HL-60 (cell line): Measurements from ENCODE around the gene LRRC73.
"Not testable (repeated sequence)": the region's sequence is repeated elsewhere in the genome, so short reads cannot be mapped to it uniquely, and the experiment has no call there.

Source experiments
- DNase-seq, 2 experiments: peaks; one replicate each; pipeline ENCODE4 v3.0.0-alpha.2; 2010 to 2020; ENCODE audit warnings: low read depth in 1 of 2, low spot score in 1 of 2
- H3K27ac ChIP-seq: fragments of 250-450 bp; sonication (Bioruptor Pico); replicated peaks from 2 replicates; pipeline ENCODE4 v1.5.1; 2020; ENCODE audit warnings: mild to moderate bottlenecking, moderate library complexity
- H3K27me3 ChIP-seq: fragments of 250-450 bp; sonication (Bioruptor Pico); 2 replicates; pipeline ENCODE4 v1.5.1; 2021; ENCODE audit warnings: mild to moderate bottlenecking, moderate library complexity; ENCODE audit not compliant: insufficient read depth, poor library complexity, severe bottlenecking
- H3K4me3 ChIP-seq: replicated peaks from 2 replicates; pipeline ENCODE4 v1.5.1; 2011; ENCODE audit warnings: mild to moderate bottlenecking, control low read depth, low read length; ENCODE audit not compliant: insufficient read depth
- CTCF ChIP-seq: IDR thresholded peaks from one replicate; pipeline ENCODE4 v1.5.1; 2011; ENCODE audit warnings: low read length, control low read depth, inconsistent platforms; ENCODE audit not compliant: insufficient read depth
- GABPA ChIP-seq: IDR thresholded peaks from 2 replicates; pipeline ENCODE4 v1.6.1; 2012; ENCODE audit warnings: low read depth
- POLR2AphosphoS5 ChIP-seq: IDR thresholded peaks from 2 replicates; pipeline ENCODE4 v1.6.1; 2012; ENCODE audit warnings: low read depth
- REST ChIP-seq: IDR thresholded peaks from 2 replicates; pipeline ENCODE4 v1.6.1; 2012; ENCODE audit warnings: low read depth; ENCODE audit not compliant: insufficient replicate concordance
- SPI1 ChIP-seq: IDR thresholded peaks from 2 replicates; pipeline ENCODE4 v1.6.1; 2012; ENCODE audit warnings: low read depth, mild to moderate bottlenecking, borderline replicate concordance

LRRC73 gene

GRCh38 chr6:43541774-43542471, 31.8 kb upstream of the LRRC73 start:
- no peak overlapping the region for H3K27ac ChIP-seq
- DNase-seq = no peak
- TF ChIP-seq GABPA = no peak
- H3K4me3 ChIP-seq = no peak overlapping the region
- H3K27me3 ChIP-seq = no peaks in the 10 kb centered on the region

DNA sequence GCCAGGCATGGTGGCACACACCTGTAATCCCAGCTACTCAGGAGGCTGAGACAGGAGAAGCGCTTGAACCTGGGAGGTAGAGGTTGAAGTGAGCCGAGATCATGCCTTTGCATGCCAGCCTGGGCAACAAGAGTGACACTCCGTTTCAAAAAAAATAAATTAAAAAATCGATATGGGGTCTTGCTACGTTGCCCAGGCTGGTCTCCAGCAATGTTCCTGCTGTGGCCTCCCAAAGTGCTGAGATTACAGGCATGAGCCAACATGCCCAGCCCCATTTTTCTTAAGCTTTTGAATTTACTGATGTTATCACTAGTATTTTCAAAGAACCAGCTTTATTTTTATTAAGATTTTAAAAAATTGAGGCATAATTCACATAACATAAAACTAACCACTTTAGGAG, 30.4 kb upstream of the LRRC73 start:
- TF ChIP-seq GABPA (no peak), REST (no peak), CTCF (no peak), POLR2AphosphoS5 (no peak), SPI1 (no peak)
- no peak overlapping the region for H3K27ac ChIP-seq
- no peaks in the 10 kb centered on the region for H3K27me3 ChIP-seq
- H3K4me3 ChIP-seq = no peak overlapping the region
- DNase-seq = no peak

DNA sequence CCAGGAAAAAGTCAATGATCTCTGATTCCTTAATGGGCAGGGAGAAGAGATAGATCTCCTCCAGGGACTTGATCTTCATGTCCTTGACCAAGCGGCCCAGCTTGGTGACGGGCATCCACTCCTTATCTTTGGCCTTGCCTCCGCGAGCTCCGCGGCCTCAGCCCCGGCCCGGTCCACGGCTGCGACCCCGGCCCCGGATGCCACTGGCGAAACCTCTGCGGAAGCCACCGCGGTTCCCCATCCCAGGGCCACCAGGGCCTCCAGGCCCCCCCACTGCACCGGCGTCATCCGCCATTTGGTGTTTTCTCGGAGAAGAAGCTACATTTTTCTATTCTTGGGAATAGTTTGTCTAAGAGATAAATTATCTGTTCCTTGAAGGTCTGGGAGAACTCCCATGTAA, 29.3 kb upstream of the LRRC73 start:
- not testable (repeated sequence) for H3K4me3 ChIP-seq, H3K27me3 ChIP-seq, H3K27ac ChIP-seq, DNase-seq

DNA sequence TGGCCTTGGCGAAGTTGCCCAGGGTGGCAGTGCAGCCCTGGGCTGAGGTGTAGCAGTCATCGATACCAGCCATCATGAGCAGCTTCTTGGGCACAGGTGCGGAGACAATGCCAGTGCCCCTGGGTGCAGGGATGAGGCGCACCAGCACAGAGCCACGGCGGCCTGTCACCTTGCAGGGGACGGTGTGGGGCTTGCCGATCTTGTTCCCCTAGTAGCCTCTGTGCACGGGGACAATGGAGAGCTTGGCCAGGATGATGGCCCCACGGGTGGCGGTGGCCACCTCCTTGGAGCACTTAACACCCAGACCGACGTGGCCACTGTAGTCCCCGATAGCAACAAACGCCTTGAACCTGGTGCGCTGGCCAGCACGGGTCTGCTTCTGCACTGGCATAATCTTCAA, 28.8 kb upstream of the LRRC73 start:
- not testable (repeated sequence) for H3K27ac ChIP-seq, DNase-seq

GRCh38 chr6:43532201-43532600, 22.1 kb upstream of the LRRC73 start:
- no peak for DNase-seq
- TF ChIP-seq CTCF (no peak), REST (no peak), GABPA (no peak), POLR2AphosphoS5 (no peak), SPI1 (no peak)
- no peak overlapping the region for H3K4me3 ChIP-seq
- no peak overlapping the region for H3K27ac ChIP-seq
- no peaks in the 10 kb centered on the region for H3K27me3 ChIP-seq

More for the DNA sequence above, 28.8 kb upstream of the LRRC73 start:
- H3K27me3 ChIP-seq, H3K4me3 ChIP-seq: not testable (repeated sequence)
